ENCODE data around the gene DAB1. TPM values are rescaled to one million over a fixed set of nuclear protein-coding genes. Genes with fewer than 3 reads are reported as not detected.

DAB1 gene
- total RNA-seq, 2 donors from 2014 or later, result not detected

DNA sequence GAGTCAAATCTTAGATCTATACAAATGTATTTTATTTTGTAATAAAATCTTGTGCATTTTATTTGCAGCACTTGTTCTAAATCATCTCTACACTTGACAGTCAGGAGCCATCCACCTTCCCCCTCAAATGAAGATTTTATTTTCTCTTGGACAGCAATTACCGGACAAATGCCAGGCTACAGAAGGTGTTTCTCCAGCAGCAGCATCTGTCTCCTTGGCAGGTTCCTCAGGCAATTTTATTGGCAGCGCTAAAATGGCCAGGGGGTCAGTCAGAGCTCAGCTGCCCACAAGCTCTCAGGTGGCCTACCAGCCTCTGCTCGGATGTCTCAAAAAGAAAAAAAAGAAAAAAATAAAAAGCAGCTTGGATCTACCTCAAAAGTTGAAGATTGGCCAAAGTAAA is 107.6 kb downstream of the DAB1 start:
- no peaks in the 10 kb centered on the region for H3K27me3 ChIP-seq (replicated peaks; ENCODE audit: insufficient read depth)
- no peak overlapping the region for H3K27ac ChIP-seq
- H3K4me3 ChIP-seq, result no peak overlapping the region
- DNase-seq (ENCODE audit: low spot score) (no peak), ATAC-seq (ENCODE audit: insufficient number of reproducible peaks, low FRiP score, low read depth) (no peak)
- no peaks in the 10 kb centered on the region for H3K36me3 ChIP-seq
- no peaks in the 10 kb centered on the region for H3K4me1 ChIP-seq (ENCODE audit: control insufficient read depth in 1 of 2, low read depth in 2 of 2)
- no peaks in the 10 kb centered on the region for H3K9me3 ChIP-seq
- TF ChIP-seq, protein P1, sequence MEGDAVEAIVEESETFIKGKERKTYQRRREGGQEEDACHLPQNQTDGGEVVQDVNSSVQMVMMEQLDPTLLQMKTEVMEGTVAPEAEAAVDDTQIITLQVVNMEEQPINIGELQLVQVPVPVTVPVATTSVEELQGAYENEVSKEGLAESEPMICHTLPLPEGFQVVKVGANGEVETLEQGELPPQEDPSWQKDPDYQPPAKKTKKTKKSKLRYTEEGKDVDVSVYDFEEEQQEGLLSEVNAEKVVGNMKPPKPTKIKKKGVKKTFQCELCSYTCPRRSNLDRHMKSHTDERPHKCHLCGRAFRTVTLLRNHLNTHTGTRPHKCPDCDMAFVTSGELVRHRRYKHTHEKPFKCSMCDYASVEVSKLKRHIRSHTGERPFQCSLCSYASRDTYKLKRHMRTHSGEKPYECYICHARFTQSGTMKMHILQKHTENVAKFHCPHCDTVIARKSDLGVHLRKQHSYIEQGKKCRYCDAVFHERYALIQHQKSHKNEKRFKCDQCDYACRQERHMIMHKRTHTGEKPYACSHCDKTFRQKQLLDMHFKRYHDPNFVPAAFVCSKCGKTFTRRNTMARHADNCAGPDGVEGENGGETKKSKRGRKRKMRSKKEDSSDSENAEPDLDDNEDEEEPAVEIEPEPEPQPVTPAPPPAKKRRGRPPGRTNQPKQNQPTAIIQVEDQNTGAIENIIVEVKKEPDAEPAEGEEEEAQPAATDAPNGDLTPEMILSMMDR (IDR thresholded peaks at IDR 0.05), result no peak

DNA sequence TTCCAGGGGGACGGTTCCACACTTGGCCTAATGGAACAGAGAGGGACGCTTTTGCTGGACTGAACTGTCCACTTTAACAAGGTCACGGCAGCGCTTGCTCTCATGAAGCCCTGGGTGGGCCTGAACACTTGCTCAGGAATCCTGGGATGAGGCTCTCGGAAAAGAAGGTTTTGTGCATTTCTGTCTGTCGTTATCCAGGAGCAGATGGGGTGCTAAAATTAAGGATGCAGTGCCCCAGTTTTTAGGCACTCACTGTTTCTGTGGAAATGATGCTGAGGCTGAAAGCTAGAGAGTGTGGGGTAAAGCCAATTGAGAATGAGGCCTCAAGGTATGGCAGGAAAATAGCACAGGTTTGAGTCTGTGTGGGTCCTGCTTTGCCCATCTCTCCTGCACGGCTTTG is 111.0 kb downstream of the DAB1 start:
- no peaks in the 10 kb centered on the region for H3K4me1 ChIP-seq (ENCODE audit: control insufficient read depth in 1 of 2, low read depth in 2 of 2)
- H3K9me3 ChIP-seq, result no peaks in the 10 kb centered on the region
- no peak overlapping the region for H3K27ac ChIP-seq
- no peak overlapping the region for H3K4me3 ChIP-seq
- H3K36me3 ChIP-seq, result no peaks in the 10 kb centered on the region
- TF ChIP-seq, protein P1 (IDR thresholded peaks at IDR 0.05), result no peak
- ATAC-seq (ENCODE audit: insufficient number of reproducible peaks, low FRiP score, low read depth) (no peak), DNase-seq (ENCODE audit: low spot score) (no peak)
- H3K27me3 ChIP-seq (replicated peaks; ENCODE audit: insufficient read depth), result no peaks in the 10 kb centered on the region

DNA sequence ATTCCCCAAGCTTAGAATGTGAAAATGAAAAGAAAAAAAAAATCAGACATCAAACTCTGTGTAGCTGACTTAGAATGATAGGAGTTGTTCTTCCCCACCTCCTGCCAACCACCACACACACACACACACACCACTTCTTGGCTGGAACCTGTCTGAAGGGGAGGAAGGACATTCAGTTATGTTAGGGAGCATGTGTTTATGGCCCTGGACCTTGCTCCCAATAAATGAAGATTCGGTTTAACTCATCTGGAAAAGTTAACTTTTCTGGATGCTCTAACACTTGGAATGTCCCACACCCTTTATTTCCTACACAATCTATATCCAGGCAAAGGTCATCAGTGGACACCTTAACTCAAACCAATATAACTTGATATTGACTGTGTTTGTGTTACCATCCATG is 112.4 kb downstream of the DAB1 start:
- no peak for ATAC-seq (ENCODE audit: insufficient number of reproducible peaks, low FRiP score, low read depth)
- H3K36me3 ChIP-seq, result no peaks in the 10 kb centered on the region
- no peaks in the 10 kb centered on the region for H3K27me3 ChIP-seq (replicated peaks; ENCODE audit: insufficient read depth)
- no peak overlapping the region for H3K4me3 ChIP-seq
- TF ChIP-seq, protein P1 (IDR thresholded peaks at IDR 0.05), result no peak
- no peak overlapping the region for H3K27ac ChIP-seq
- H3K9me3 ChIP-seq, result no peaks in the 10 kb centered on the region
- DNase-seq (ENCODE audit: low spot score), result no peak
- no peaks in the 10 kb centered on the region for H3K4me1 ChIP-seq (ENCODE audit: control insufficient read depth in 1 of 2, low read depth in 2 of 2)

DNA sequence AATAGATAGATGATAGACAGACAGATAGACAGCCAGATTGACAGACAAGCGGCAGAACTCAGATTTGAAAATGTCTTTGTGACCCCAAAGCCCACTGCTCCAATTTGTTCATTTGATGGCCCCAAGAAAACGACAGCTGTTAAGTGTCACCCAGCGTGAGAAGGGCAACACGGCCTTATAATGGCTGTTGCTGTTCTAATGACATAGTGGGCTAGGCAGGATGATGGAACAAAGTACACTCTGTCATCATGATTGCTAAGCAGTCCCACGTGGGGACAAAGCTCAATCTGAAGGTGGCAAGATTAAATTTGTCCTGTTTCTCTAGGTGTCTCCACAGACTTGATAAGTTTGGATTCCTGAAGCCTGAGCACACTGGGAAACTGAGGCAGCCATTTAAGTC is 112.9 kb downstream of the DAB1 start:
- no peaks in the 10 kb centered on the region for H3K4me1 ChIP-seq (ENCODE audit: control insufficient read depth in 1 of 2, low read depth in 2 of 2)
- H3K27ac ChIP-seq, result no peak overlapping the region
- no peak overlapping the region for H3K4me3 ChIP-seq
- H3K36me3 ChIP-seq, result no peaks in the 10 kb centered on the region
- H3K9me3 ChIP-seq, result no peaks in the 10 kb centered on the region
- DNase-seq (ENCODE audit: low spot score), result no peak
- no peaks in the 10 kb centered on the region for H3K27me3 ChIP-seq (replicated peaks; ENCODE audit: insufficient read depth)
- ATAC-seq (ENCODE audit: insufficient number of reproducible peaks, low FRiP score, low read depth), result no peak
- TF ChIP-seq, protein P1 (IDR thresholded peaks at IDR 0.05), result no peak

DNA sequence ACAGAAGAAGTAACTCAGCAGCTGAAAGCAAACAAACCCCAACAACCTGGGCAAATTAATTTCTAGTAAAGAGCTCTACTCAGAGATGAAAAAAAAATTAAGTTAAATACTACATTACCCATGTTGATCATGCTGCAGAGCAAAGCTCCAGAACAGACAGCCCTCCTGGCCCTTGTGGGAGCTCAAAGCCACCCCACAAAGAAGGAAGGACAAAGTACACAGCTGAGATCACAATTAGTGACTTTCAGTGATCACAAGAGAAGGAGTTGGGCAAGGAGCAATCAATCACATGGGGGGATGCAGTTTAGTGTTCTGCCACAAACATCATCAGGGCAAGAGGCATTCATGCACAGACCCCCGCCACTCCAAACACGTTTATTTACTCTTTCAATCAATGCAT is 114.2 kb downstream of the DAB1 start:
- TF ChIP-seq, protein P1 (IDR thresholded peaks at IDR 0.05), result no peak
- ATAC-seq (ENCODE audit: insufficient number of reproducible peaks, low FRiP score, low read depth), result no peak
- Histone ChIP-seq H3K4me1 (ENCODE audit: control insufficient read depth in 1 of 2, low read depth in 2 of 2) (no peaks in the 10 kb centered on the region), H3K27ac (no peak overlapping the region), H3K4me3 (no peak overlapping the region), H3K36me3 (no peaks in the 10 kb centered on the region), H3K27me3 (replicated peaks; ENCODE audit: insufficient read depth) (no peaks in the 10 kb centered on the region), H3K9me3 (no peaks in the 10 kb centered on the region)
- DNase-seq (ENCODE audit: low spot score), result no peak
